IMR-90 (cell line): ENCODE results near the gene NR2F1.

ENCODE experiments used
- CEBPB ChIP-seq: IDR thresholded peaks from 2 replicates; pipeline ENCODE4 v1.6.1; 2012; ENCODE audit warnings: low read depth, low read length, improper control_type of control experiment
- CTCF ChIP-seq: conservative IDR thresholded peaks from 2 replicates; pipeline ENCODE4 v1.5.1; 2012; ENCODE audit warnings: mild to moderate bottlenecking, low read depth, low read length, improper control_type of control experiment
- ELK1 ChIP-seq: fragments of 150-350 bp; IDR thresholded peaks from 2 replicates; pipeline ENCODE4 v1.6.1; 2016; ENCODE audit warnings: low read depth, mild to moderate bottlenecking, low read length, moderate library complexity, borderline replicate concordance
- FOS ChIP-seq: fragments of 150-350 bp; IDR thresholded peaks from 2 replicates; pipeline ENCODE4 v1.6.1; 2016; ENCODE audit warnings: low read depth, low read length
- MAZ ChIP-seq: IDR thresholded peaks from 2 replicates; pipeline ENCODE4 v1.6.1; 2012; ENCODE audit warnings: low read depth, mild to moderate bottlenecking, low read length, improper control_type of control experiment, moderate library complexity, borderline replicate concordance
- MXI1 ChIP-seq: IDR thresholded peaks from 2 replicates; pipeline ENCODE4 v1.6.1; 2012; ENCODE audit warnings: low read depth, mild to moderate bottlenecking, low read length, moderate library complexity, borderline replicate concordance
- POLR2A ChIP-seq: IDR thresholded peaks from 2 replicates; pipeline ENCODE4 v1.6.1; 2012; ENCODE audit warnings: mild to moderate bottlenecking, low read depth, low read length
- RAD21 ChIP-seq: IDR thresholded peaks from 2 replicates; pipeline ENCODE4 v1.6.1; 2012; ENCODE audit warnings: low read length, improper control_type of control experiment
- SMC3 ChIP-seq: fragments of 150-350 bp; IDR thresholded peaks from 2 replicates; pipeline ENCODE4 v1.6.1; 2016; ENCODE audit warnings: low read depth, mild to moderate bottlenecking, antibody characterized with exemption, low read length, moderate library complexity
- USF2 ChIP-seq: fragments of 150-350 bp; IDR thresholded peaks from 2 replicates; pipeline ENCODE4 v1.6.1; 2017; ENCODE audit warnings: mild to moderate bottlenecking, antibody characterized with exemption, low read length, low read depth

DNA sequence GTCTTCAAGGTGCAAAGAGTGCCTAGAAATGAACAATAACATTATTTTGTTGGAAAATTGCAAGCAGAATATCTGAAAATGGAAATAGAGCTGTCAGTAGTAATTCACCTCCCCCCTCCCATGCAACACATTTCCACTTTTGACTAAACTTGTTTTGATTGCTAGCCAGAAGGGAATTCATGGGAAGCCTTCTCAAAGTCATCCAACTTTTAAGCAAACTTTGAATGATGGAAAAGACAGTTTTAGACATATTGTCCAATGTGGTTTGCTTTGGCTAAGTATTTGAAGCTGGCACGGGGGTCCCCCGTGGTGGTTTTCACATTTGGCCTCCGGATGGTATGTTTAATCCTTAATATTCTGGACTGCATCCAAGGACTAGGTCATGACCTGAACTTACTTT, 7.5 kb downstream of the NR2F1 start:
- TF ChIP-seq CEBPB (no peak), CTCF (no peak), MXI1 (no peak), SMC3 (no peak), FOS (no peak), ELK1 (no peak), POLR2A (no peak), USF2 (no peak), RAD21 (no peak), MAZ (no peak)
